ENCODE data around the gene PERM1. TPM values are rescaled to one million over a fixed set of nuclear protein-coding genes. Genes with fewer than 3 reads are reported as not detected.

Gene PERM1
- total and polyA plus RNA-seq, 2 of the 8 experiments (the other 6 are each of a cell fraction or from before 2014, with no cell fraction given), result not detected

DNA sequence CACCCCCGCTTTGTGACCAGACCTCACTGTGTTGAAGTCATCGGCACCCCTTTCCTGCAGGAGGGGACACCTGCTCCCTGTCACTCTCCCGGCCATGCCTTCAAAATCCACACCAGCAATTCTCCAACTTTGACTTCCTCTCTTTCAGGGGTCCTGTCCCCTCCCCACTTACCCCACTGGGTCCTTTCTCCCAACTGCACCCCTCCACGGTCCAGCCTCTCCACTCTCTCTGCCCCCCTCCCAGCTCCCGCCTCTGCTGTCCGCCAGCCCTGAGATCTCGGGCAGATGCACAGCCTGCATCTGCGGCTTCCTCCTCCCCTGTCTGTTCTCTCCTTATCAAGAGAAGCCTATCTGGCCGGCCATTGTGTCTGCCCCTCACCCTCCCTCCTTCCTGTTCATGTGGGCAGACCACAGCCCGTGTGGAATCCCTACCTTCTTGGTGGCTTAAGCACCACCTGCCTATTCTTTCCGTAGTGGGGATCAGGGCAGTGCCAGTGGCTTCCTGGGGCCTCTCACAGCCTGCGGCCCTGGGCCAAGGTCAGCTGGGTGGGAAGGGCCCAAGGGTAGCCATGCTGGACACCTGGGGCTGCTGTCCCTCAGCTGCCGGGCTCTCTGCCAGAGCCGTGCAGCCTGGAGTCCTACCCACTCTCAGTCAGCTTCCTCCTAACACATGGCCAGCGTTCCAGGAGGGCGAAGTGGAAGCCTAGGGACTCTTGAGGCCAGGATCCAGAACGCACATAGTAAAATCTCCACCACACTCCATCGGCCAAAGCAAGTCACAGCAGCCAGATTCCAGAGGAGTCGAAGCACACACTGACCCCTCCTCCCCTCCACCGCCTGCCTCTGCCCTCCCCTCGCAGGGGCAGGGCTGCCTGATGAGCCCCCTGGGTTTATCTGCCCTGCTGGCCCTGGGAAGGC lies 23.1 kb upstream of the PERM1 start:
- Histone ChIP-seq H3K9ac (replicated peaks in 1 of 4; ENCODE audit: extremely low read depth in 1 of 4, low read depth in 3 of 4, low read length in 3 of 4) (0 out of 7 replicates have a peak overlapping the region, but pooled peaks of 1 of the 4 experiments have one; percentile 10), H4K20me1 (replicated peaks in 1 of 2; ENCODE audit: control insufficient read depth in 1 of 2, insufficient read depth in 2 of 2, low read length in 2 of 2) (peaks cover 0 to 2% of the 10 kb centered on the region in 2 experiments), H3K4me3 (ENCODE audit: extremely low read depth in 1 of 4, insufficient read depth in 2 of 4, low read depth in 3 of 4, low read length in 4 of 4) (no peak overlapping the region), H2BK12ac (ENCODE audit: low read depth, low read length) (peak overlapping the region; percentile 90), H3K4ac (replicated peaks; ENCODE audit: insufficient read length, low read depth, low read length) (peak overlapping the region; percentile 53), H3K4me1 (replicated peaks in 1 of 4; ENCODE audit: control insufficient read depth in 3 of 4, insufficient read depth in 4 of 4, low read length in 3 of 4) (peaks cover 0 to 28% (median 10%) of the 10 kb centered on the region in 4 experiments; a peak in 3 of 7 replicates), H4K8ac (ENCODE audit: extremely low read depth, insufficient read depth, low read length) (peak overlapping the region; percentile 41; the same call in 1 of the 2 replicates), H3K23ac (ENCODE audit: insufficient read length) (no peak overlapping the region), H3K18ac (ENCODE audit: extremely low read depth, low read length) (no peak overlapping the region; the same call in none of the 2 replicates), H4K5ac (ENCODE audit: insufficient read length, low read depth, low read length) (no peak overlapping the region), H2BK15ac (ENCODE audit: low read length) (peak overlapping the region; percentile 72), H2AFZ (ENCODE audit: low read length) (no peak overlapping the region), H3K14ac (ENCODE audit: insufficient read length) (no peak overlapping the region), H3K27me3 (replicated peaks in 1 of 4; ENCODE audit: control insufficient read depth in 3 of 4, extremely low read depth in 1 of 4, insufficient read depth in 3 of 4, low read length in 3 of 4) (peaks cover 15 to 52% (median 32%) of the 10 kb centered on the region in 4 experiments), H3K9me3 (ENCODE audit: insufficient read depth in 2 of 2, low read depth in 1 of 2, low read length in 1 of 2) (no peaks in the 10 kb centered on the region), H2AK5ac (ENCODE audit: low read depth, low read length) (no peak overlapping the region), H4K91ac (replicated peaks; ENCODE audit: insufficient read length, low read length) (no peak overlapping the region), H2BK5ac (ENCODE audit: low read depth, low read length) (no peak overlapping the region), H3K36me3 (ENCODE audit: control insufficient read depth in 2 of 4, insufficient read depth in 4 of 4, low read length in 3 of 4) (no peaks in the 10 kb centered on the region), H3K27ac (ENCODE audit: low read depth, low read length) (no peak overlapping the region), H3K4me2 (ENCODE audit: insufficient read depth in 1 of 2, low read depth in 2 of 2, low read length in 2 of 2) (peak overlapping the region in 1 of 2 experiments; percentile 23; a peak in 1 of 4 replicates), H3K79me2 (ENCODE audit: control insufficient read depth in 1 of 2, insufficient read depth in 2 of 2, low read length in 2 of 2) (no peaks in the 10 kb centered on the region), H3K56ac (replicated peaks; ENCODE audit: insufficient read length, low read depth, low read length) (no peak overlapping the region), H3K23me2 (ENCODE audit: low read depth, low read length) (peaks cover 6% of the 10 kb centered on the region; the same call in 1 of the 2 replicates), H3K79me1 (ENCODE audit: low read depth, low read length) (no peaks in the 10 kb centered on the region), H2BK120ac (replicated peaks; ENCODE audit: low read depth, low read length) (no peak overlapping the region), H2BK20ac (ENCODE audit: low read length) (peak overlapping the region; percentile 61; the same call in 1 of the 2 replicates)
- ChIA-PET CTCF (ENCODE audit: partially characterized antibody) (interaction anchor here (1.4 to 4.5 kb wide), 4 partner anchors 10 to 23 kb away, joined by 6 to 21 read pairs (median 10); partner anchors contain the start of genes ISG15 and PERM1), POLR2A (ENCODE audit: partially characterized antibody) (interaction anchor here (0.9 to 4.2 kb wide), 9 partner anchors 9 to 33 kb away, joined by 3 to 40 read pairs (median 3); partner anchors contain the start of gene ISG15)
- FAIRE-seq (no peak), DNase-seq (ENCODE audit: low read depth in 1 of 2, low spot score in 2 of 2) (no peak)
- WGBS, 2 experiments (ENCODE audit: extremely low coverage in 1 of 2, insufficient coverage in 1 of 2, insufficient read length in 1 of 2, insufficient replicate concordance in 2 of 2, low coverage in 1 of 2, low lambda C conversion rate in 2 of 2, missing lambda C conversion rate in 1 of 2), result 76% methylated on average over 21 of the region's 21 CpGs; no CpG with 5 or more reads in 1 of the 2 experiments
- TF ChIP-seq EZH2 (IDR thresholded peaks at IDR 0.05; ENCODE audit: low read depth, low read length, severe bottlenecking), result no peak
- no peak for TF ChIP-seq SP2 (IDR thresholded peaks at IDR 0.05; ENCODE audit: low read length)
- no peak for TF ChIP-seq CBX5 (IDR thresholded peaks at IDR 0.05; ENCODE audit: low read depth, low read length)
- TF ChIP-seq RFX5 (IDR thresholded peaks at IDR 0.05; ENCODE audit: borderline replicate concordance, low read depth, low read length), result no peak
- no peak for TF ChIP-seq YY1 (IDR thresholded peaks at IDR 0.05; ENCODE audit: low read depth, low read length)
